ENCODE data around the gene RNASE13. TPM values are rescaled to one million over a fixed set of nuclear protein-coding genes. Genes with fewer than 3 reads are reported as not detected.

The RNASE13 gene
- polyA plus RNA-seq, 1 experiment: not detected

- no peaks in the 10 kb centered on the region; the same call in 1 of the 2 replicates for H3K9me3 ChIP-seq (ENCODE audit: control insufficient read depth, insufficient read depth, low read length)
- CTCF ChIA-PET: interaction anchor here (5.3 to 9.0 kb wide), 3 partner anchors 19 to 61 kb away, joined by 76 to 128 read pairs (median 86); no protein-coding TSS in a partner anchor
- no peak for DNase-seq (ENCODE audit: low read depth, low spot score)
- POLR2A ChIA-PET: no interaction called here
- no peak overlapping the region for H3K4me3 ChIP-seq (ENCODE audit: low read depth, low read length)
- TF ChIP-seq CTCF (IDR thresholded peaks at IDR 0.05; ENCODE audit: low read depth, low read length): no peak
- no peak overlapping the region for H3K27ac ChIP-seq (ENCODE audit: low read depth, low read length)
- H3K27me3 ChIP-seq (ENCODE audit: control insufficient read depth, insufficient read depth, low read length): no peaks in the 10 kb centered on the region
Observed at GRCh38 chr14:21074398-21075272, 40.0 kb upstream of the RNASE13 start.

- H3K27ac ChIP-seq (ENCODE audit: low read depth, low read length): no peak overlapping the region
- no peak for DNase-seq (ENCODE audit: low read depth, low spot score)
- H3K9me3 ChIP-seq (ENCODE audit: control insufficient read depth, insufficient read depth, low read length): no peaks in the 10 kb centered on the region; the same call in 1 of the 2 replicates
- ChIA-PET POLR2A (no interaction called here), CTCF (interaction anchor here (0.8 to 9.0 kb wide), 5 partner anchors 20 to 103 kb away, joined by 3 to 128 read pairs (median 76); no protein-coding TSS in a partner anchor)
- no peaks in the 10 kb centered on the region for H3K27me3 ChIP-seq (ENCODE audit: control insufficient read depth, insufficient read depth, low read length)
- no peak for TF ChIP-seq CTCF (IDR thresholded peaks at IDR 0.05; ENCODE audit: low read depth, low read length)
- H3K4me3 ChIP-seq (ENCODE audit: low read depth, low read length): no peak overlapping the region
Observed at GRCh38 chr14:21073921-21074320, 39.3 kb upstream of the RNASE13 start.

- POLR2A ChIA-PET: interaction anchor here (1.1 to 3.0 kb wide), 3 partner anchors 8 to 31 kb away, joined by 3 to 24 read pairs (median 8); no protein-coding TSS in a partner anchor
- Histone ChIP-seq H3K4me3 (ENCODE audit: low read depth, low read length) (no peak overlapping the region), H3K9me3 (ENCODE audit: control insufficient read depth, insufficient read depth, low read length) (no peaks in the 10 kb centered on the region; the same call in 1 of the 2 replicates)
Observed at GRCh38 chr14:21072781-21073339, 38.3 kb upstream of the RNASE13 start.

DNA sequence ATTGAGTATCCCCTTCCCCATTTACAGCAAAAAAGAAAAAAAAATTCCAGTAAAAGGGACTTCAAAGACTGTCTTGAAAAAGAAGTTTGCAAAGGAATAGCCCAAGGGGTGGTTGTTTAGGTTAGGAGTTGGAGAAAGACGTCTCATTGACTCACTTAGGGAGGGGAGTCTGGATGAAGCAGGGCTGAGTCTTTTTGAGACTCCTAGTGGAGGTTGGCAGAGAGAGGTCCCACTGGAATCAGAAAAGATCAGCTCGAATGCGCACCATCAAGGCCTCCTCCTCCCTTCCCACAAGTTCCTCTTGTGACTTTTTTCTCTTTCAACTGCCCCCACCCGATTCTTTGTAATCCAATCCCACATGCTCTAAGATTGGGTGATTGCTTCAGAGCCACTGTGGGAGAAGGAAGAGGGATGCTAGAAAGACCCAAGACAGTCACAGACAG lies 37.4 kb upstream of the RNASE13 start:
- TF ChIP-seq CTCF (IDR thresholded peaks at IDR 0.05; ENCODE audit: low read depth, low read length): peak; percentile 35
- Histone ChIP-seq H3K4me3 (ENCODE audit: low read depth, low read length) (peak overlapping the region; percentile 82), H3K27me3 (ENCODE audit: control insufficient read depth, insufficient read depth, low read length) (no peaks in the 10 kb centered on the region), H3K9me3 (ENCODE audit: control insufficient read depth, insufficient read depth, low read length) (no peaks in the 10 kb centered on the region; the same call in 1 of the 2 replicates), H3K27ac (ENCODE audit: low read depth, low read length) (peak overlapping the region; percentile 95)
- ChIA-PET POLR2A (interaction anchor here (0.7 to 3.0 kb wide), 11 partner anchors 9 to 388 kb away, joined by 3 to 40 read pairs (median 8); partner anchors contain the start of genes RNASE4 and SUPT16H), CTCF (interaction anchor here (0.6 to 9.0 kb wide), 15 partner anchors 8 to 749 kb away, joined by 3 to 128 read pairs (median 9); no protein-coding TSS in a partner anchor)
- DNase-seq (ENCODE audit: low read depth, low spot score): peak; percentile 44

More at GRCh38 chr14:21072781-21073339, 38.3 kb upstream of the RNASE13 start:
- TF ChIP-seq CTCF (IDR thresholded peaks at IDR 0.05; ENCODE audit: low read depth, low read length): no peak
- no peak for DNase-seq (ENCODE audit: low read depth, low spot score)
- Histone ChIP-seq H3K27me3 (ENCODE audit: control insufficient read depth, insufficient read depth, low read length) (no peaks in the 10 kb centered on the region), H3K27ac (ENCODE audit: low read depth, low read length) (peak overlapping the region; percentile 95)
- CTCF ChIA-PET: interaction anchor here (1.3 to 9.0 kb wide), 6 partner anchors 9 to 102 kb away, joined by 3 to 128 read pairs (median 52); no protein-coding TSS in a partner anchor

Measured in AG04450 (cell line).